ENCODE measurements around the gene MADCAM1.

GRCh38 chr19:465056-465816 is 31.1 kb upstream of the MADCAM1 start:
- TF ChIP-seq EZH2phosphoT487 (IDR thresholded peaks at IDR 0.05): no peak
- TF ChIP-seq CTCF (IDR thresholded peaks at IDR 0.05): no peak
- no peak for TF ChIP-seq EZH2 (IDR thresholded peaks at IDR 0.05)

Measured in neural progenitor cell (in vitro differentiated cells).